CD4-positive, alpha-beta T cell treated with Interleukin-15 for 1 hour (primary cell): ENCODE measurements around the gene NELL1.
"Not testable (repeated sequence)": the region's sequence is repeated elsewhere in the genome, so short reads cannot be mapped to it uniquely, and the experiment has no call there.

Experiments
- DNase-seq: peaks from one replicate; pipeline ENCODE4 v3.0.0-alpha.2; 2020

The NELL1 gene

GRCh38 chr11:21122523-21122922, 453.1 kb downstream of the NELL1 start:
- no peak for DNase-seq

- DNase-seq: no peak
These were observed 462.8 kb downstream of the NELL1 start for GRCh38 chr11:21132146-21132720.

DNA sequence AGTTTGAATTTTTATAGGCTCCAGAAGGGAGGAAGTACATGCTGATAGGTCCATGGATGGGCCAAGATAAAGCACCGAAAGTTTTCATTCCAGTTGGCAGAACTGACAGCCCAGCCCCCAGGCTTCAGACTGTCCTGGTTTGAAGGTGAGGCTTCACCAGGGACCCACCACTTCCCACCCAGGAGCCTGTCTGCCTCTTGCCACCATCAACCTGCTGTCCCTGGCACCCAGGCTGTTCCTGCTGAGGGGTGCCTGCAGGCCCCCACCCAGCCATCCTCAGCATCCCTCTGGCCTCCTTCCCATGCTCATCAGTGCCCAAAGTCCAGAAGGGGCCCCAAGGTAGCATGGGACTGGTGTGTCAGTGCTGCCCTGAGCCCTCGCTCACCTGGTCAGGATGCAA, 463.9 kb downstream of the NELL1 start:
- DNase-seq: no peak

- no peak for DNase-seq
These were observed 464.3 kb downstream of the NELL1 start for GRCh38 chr11:21133722-21134121.

- DNase-seq: no peak
These were observed 468.4 kb downstream of the NELL1 start for GRCh38 chr11:21137803-21138202.

- not testable (repeated sequence) for DNase-seq
These were observed 472.2 kb downstream of the NELL1 start for GRCh38 chr11:21141557-21141956.

DNA sequence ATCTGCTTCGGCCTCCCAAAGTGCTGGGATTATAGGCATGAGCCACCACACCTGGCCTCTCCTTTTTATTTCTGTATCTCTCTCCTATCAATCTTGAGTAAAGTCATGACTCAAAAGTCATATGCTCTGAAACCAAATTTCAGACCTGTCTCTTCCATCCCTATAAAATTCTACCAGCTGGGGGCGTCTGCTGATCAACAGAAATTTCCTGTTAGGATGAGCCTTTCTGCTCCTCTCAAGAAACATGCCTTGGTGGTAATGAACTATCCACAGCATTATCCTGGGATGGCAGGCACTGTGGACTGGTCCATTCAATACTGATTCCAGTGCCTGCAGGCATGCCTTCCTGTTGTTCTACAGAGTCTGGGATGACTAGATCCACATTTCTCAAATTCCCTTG, 472.6 kb downstream of the NELL1 start:
- DNase-seq: no peak

- no peak for DNase-seq
These were observed 475.1 kb downstream of the NELL1 start for GRCh38 chr11:21144531-21144930.

DNA sequence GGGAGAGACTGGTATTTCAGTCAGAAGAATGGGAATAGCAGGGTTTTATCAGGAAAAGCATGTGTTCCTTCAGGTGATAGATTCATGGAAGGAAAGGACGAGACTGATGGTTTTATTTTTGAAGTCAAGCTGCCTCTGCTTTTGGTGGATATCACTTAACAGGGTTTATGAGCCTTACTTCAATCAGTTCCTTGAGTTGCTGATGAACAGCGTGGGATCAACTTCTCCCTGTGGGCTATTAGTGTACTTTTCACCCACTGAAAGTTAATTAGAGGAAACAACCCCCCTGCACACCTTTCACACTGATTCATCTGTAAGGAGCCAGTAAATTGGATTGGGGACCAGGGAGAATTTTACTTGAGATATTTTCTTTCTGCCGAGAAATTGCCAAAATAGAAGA, 479.0 kb downstream of the NELL1 start:
- no peak for DNase-seq

DNA sequence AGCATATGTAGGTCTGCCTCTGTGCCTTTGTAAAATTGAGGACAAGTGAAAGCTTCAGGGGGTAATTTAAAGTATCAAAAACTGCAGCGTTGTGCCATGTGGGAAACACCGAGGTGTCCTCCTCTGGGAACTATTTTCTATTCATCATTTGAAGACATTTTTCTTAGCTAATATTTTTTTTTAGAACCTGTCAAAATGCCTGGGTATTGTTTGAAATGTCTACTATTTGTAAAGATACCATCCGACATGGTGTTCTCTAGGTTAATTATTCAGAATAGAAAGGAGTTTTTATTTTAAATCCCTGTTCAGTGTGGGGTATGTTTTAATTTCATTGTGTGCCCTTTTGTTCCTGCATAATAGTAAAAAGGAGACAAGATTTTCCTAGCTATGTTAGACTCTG, 490.8 kb downstream of the NELL1 start:
- no peak for DNase-seq

DNA sequence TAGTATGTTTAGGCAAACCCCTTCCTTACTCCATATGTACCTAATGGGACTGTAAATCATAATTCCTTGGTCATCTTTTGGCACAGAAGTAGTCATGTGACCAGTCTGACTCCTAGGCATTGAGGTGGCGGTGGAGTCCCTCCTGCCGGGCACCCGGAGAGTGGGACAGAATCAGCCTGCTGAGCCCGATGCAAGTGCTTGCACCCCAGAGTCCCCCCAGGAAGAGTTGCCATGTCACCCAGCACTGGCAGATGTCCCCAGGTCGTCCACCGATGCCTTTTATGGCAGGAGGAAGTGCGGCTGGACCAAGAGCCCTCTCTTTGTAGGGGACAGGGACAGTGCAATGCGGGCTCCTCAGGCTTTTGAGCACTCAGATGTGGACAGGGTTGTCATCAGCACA, 500.3 kb downstream of the NELL1 start:
- no peak for DNase-seq

DNA sequence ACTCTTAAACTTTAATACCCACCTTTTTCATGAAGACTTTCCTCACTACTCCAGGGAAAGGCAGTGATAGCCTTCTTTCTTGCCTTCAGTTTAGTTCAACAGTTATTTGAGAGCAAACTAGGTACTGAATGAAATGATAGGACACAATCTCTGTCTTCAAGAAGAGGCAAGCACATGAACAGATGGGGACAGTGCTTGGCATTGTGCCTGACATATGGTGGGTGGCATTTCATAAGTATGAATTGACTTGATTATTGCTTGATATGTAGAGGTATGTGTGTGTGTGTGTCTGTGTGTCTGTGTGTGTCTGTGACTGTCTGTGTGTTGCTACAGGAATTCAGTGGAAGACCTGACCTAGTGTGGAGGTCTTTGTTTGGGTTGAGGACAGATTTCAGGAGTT, 504.1 kb downstream of the NELL1 start:
- DNase-seq: no peak

DNA sequence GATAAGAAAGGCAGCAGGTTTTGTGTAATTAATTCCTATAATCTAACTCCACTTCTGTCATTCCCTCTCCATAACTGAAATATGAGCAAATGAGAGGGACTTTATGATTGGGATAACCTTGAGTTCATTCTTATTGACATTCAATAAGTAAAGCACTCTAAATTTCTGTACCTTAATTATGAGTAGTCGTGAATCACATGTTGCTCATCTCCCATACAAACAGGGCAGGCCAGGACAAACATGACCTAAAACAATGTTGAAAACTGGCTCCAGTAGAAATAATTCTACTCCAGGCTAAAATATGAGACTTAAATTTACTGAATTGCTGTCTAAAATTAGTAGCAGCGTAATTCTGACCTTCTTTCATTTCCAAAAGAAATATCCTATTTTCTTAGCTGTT, 505.4 kb downstream of the NELL1 start:
- DNase-seq: no peak

DNA sequence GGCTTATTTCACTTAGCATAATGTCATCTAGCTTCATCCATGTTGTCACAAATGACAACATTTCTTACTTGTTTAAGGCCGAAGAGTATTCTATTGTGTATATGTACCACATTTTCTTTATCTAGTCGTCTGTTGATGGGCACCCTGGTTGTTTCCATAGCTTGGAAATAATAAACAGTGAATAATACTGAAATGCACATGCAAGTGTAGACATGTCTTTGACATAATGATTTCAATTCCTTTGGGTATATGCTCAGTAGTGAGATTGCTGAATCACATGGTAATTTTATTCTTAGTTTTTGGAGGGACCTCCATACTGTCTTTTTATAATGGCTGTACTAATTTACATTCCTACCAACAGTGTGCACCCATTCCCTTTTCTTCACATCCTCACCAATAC, 508.0 kb downstream of the NELL1 start:
- DNase-seq: no peak

- no peak for DNase-seq
These were observed 510.4 kb downstream of the NELL1 start for GRCh38 chr11:21179770-21180169.

- no peak for DNase-seq
These were observed 510.8 kb downstream of the NELL1 start for GRCh38 chr11:21180182-21180581.

DNA sequence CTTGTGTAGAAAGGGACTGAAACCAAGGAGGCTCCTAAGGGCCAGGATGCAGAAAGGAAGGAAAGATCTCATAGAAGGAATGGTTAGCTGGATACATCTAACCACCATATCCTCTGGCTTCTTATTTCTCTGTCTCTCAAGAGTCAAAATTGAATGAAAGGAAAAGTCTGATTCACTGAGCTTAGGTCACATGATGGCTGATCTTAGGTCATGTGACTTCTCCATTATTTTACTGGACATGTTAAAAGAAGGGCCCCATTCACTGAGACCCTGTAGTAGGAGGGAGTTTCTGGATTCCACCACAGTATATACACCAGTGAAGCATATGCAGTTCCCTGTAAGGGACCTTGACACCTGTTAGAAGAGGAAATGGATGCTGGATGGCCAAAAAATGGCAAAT, 516.6 kb downstream of the NELL1 start:
- DNase-seq: no peak

GRCh38 chr11:21190181-21190580, 520.8 kb downstream of the NELL1 start:
- no peak for DNase-seq

GRCh38 chr11:21195995-21196394, 526.6 kb downstream of the NELL1 start:
- no peak for DNase-seq

DNA sequence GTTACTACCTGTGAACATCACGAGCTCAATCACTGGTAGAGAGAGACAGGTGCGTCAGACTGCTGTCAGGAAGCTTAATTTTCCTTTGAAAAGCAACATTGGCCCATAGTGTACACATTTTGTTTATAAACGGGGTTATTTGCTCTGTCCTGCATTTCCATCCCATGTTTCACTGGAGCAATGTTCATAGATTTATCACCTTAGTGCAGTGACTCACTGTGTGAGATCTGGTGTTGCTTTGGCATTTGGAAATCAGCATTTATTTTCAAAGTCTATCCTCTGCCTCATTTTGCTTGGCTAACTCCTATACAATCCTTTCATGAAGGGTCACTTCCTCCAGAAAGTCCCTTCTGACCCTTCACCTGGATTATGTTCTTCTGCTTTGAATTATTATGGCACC, 529.1 kb downstream of the NELL1 start:
- no peak for DNase-seq

DNA sequence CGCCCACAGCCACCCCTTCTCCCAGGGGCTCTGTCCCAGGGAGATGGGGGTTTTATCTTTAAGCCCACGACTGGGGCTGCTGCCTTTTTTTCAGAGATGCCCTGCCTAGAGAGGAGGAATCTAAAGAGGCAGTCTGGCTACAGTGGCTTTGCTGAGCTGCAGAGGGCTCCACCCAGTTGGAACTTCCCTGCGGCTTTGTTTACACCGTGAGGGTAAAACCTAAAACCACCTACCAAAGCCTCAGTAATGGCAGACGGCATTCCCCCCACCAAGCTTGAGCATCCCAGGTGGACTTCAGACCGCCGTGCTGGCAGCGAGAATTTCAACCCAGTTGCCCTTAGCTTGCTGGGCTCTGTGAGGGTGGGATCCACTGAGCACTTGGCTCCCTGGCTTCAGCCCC, 535.8 kb downstream of the NELL1 start:
- DNase-seq: no peak

GRCh38 chr11:21225860-21226259, 556.5 kb downstream of the NELL1 start:
- no peak for DNase-seq

- no peak for DNase-seq
These were observed 559.8 kb downstream of the NELL1 start for GRCh38 chr11:21229224-21229623.

- DNase-seq: no peak
These were observed 580.8 kb downstream of the NELL1 start for GRCh38 chr11:21250196-21250595.

DNA sequence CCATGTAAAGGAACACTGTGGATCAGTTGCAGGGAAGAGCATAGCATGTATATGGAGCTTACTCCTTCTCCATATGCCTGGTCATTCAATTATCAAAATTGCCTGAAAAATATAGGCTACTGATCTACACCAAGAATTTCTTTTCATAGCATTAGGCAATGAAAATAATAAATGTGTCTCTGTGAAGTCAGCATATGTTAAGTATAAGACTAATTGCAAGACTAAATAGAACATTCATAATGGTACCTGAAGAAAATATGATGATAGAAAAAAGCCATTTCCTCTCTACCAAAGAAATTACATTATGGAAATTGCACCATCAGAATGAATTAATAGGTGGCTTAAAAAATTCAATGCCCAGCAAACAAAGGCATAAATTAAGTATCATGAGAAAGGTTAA, 584.7 kb downstream of the NELL1 start:
- DNase-seq: no peak

GRCh38 chr11:21254790-21255189, 585.4 kb downstream of the NELL1 start:
- DNase-seq: no peak
